Activated CD4-positive, alpha-beta T cell treated with anti-CD3 and anti-CD28 coated beads for 48 hours (primary cell): ENCODE measurements around the gene PRMT9.

Source experiments
- DNase-seq: peaks from one replicate; pipeline ENCODE4 v3.0.0-alpha.2; 2020

The PRMT9 gene

GRCh38 chr4:147617841-147618691 is 65.9 kb downstream of the PRMT9 start:
- no peak for DNase-seq

DNA sequence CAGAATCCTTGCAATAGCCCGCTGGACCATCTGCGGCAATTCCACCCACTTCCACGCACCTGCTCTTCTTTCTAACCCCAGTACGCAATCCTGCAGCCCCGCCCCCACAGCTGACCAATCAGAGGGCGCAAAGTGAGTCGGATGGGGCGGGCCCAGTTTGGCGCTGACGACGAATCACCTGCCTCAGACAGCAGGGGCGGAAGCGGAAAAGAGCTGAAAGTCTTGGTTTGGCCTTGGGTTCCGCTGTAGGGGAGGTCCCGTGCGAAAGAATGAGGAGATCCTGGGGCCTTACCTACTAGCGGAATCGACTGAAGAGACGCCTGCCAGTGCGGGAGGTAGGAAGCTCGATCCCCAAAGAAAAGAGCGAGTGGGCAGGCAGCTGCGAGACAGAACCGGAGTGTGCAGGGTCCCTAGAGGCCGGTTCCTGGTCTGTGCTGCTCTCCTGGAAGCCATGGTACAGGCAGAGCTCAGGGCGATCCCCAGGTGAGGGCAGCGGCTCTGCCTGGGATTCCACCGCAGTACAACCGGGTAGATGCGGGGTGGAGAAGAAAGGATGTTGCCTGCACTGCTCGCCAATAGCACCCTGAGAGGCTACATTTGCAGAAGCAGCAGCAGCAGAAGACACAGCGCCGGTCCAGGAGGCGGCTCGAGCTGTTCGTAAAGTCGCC is 66.7 kb downstream of the PRMT9 start, which contains the start of gene TMEM184C:
Gene TMEM184C (plus strand): TSS at position 225 of the 668 bp plus-strand sequence. CDS start 560 bp downstream, outside the sequence.
- peak; percentile 99 for DNase-seq

DNA sequence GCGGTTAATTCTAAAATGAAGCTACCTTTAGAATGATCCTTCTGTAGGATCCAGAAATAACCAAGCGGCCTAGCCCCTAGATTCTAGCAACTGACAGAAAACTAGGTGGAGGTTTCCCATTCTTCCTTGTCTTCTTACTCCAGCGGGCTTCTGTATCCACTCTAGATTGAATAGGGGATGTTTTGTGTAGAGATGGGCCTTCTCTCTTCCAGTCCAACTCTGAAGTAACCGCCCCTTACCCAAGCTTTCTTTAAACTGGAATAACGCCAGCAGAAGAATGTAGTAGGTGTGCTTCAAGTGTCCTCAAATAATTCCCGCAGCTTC is 67.2 kb downstream of the PRMT9 start:
- DNase-seq, result no peak

GRCh38 chr4:147610686-147611085 is 73.3 kb downstream of the PRMT9 start:
- DNase-seq, result no peak

DNA sequence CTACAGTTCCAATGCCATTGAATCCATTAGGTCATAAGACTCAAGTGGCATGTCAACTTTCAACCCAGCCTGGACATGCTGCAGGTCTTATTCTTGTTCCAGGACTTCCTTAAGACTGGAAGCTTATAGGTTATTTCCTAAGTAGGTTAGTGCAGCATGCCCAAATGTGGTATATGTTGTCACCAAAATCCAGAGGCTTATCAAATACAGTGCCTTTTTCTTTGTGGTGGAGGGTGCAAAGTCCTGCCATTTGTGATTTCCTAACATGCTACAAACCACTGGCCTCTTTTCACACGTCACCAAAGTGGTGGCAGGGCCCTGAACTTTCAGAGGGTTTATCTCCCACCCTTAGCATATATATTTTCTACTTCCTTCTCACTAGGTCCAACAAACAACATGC is 76.5 kb downstream of the PRMT9 start:
- no peak for DNase-seq

GRCh38 chr4:147605499-147605898 is 78.5 kb downstream of the PRMT9 start:
- no peak for DNase-seq

- no peak for DNase-seq
Observed at GRCh38 chr4:147599769-147600168, 84.2 kb downstream of the PRMT9 start.

DNA sequence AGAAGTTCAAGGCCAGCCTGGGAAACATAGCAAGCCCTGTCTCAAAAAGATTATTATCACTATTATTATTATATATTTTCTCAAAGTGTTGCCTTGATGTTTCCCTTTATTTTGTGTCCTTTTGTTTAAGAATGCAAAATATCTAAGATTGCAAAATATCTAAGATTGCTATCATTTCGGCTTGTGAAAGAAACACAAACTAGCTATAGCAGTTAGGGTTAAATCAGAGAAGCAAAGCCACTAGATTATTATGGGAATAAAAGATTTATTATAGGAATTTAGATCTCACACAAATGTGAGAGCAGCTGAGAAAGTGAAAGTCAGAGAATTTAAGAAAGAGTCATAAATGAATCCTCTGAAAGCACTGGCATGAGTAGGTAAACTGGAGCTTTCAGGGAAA is 84.8 kb downstream of the PRMT9 start:
- DNase-seq, result no peak

- DNase-seq, result no peak
Observed at GRCh38 chr4:147597561-147597960, 86.4 kb downstream of the PRMT9 start.

DNA sequence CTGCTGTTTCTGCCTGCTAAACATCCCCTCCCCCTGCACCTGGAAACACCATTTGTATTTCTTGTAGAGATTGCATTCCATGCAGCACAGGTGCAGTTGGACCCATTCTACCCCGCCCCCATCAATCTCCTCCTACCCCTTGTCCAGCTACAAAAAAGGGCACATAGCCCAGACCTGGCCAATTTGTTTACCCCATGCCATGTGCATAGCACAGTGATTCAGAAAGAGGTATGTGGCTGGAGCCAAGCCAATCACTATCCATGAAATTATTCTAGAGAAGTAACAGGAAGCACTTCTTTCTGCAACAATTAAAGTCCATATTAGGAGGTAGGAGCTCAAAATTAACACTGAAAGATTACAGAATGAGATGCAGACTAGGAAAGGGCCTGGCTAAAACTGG is 87.0 kb downstream of the PRMT9 start:
- DNase-seq, result no peak

- DNase-seq, result no peak
Observed at GRCh38 chr4:147596377-147596776, 87.6 kb downstream of the PRMT9 start.

DNA sequence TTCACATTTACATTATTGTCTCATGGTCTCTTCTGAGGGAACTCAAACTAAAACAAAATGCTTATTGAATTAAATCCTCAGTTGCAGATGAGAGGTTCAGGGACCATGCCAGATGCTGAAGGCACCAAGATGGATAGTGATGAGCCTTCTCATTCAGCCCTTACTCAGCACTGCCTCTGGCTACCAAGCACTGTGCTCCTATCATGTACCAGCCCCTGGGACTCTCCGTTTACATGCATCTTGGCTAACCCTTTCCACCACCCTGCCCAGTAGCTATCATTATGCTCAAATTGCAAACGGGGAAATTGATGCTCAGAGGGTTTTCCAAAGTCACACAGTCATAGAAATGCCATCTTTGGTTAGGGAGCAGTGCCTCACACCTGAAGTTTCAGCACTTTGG is 89.4 kb downstream of the PRMT9 start:
- no peak for DNase-seq

DNA sequence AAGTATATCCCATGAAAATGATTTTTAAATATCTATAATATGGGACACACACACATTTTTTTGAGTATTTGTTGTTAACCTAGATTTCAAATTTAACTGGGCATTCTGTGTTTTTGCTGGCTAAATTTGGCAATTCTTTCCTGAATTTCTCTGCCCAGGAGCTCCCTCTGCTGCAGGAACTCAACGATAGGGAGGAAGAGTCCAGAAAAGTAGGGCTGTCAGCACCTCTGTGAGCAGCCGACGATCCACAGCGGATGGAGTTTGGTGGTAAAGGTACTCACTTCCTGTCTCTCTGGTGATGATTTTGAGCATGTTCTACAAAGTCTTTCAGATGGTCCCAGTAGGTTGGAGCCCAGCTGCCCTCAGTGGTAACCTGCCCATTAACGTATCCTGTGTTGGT is 89.9 kb downstream of the PRMT9 start:
- no peak for DNase-seq

- no peak for DNase-seq
Observed at GRCh38 chr4:147591106-147591505, 92.9 kb downstream of the PRMT9 start.

DNA sequence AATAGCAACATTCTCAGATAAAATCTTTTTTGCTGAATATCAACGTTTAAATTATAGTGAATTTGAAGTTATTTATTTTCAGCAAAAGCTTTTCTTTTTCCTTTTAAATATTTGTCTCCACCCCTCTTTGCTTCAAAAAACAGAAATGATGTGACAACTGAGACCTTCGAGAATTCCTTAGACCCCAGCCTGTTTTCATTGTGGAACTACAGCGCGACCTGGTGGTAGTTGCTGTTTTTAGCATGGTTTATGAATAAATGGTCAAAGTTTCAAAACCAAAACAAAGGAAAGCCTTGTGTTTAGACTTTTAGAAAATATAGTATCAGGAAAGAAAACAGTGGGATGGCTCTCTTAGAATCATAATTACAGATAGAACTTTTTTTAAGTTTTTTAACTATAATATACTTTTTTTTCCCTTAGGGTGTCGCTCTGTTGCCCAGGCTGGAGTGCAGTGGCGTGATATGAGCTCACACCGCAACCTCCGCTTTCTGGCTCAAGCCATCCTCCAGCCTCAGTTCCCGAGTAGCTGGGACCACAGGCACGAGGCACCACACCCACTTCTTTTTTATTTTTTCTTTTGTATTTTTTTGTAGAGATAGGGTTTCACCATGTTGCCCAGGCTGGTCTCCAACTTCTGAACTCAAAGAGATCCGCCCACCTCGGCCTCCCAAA is 93.6 kb downstream of the PRMT9 start:
- DNase-seq, result peak; percentile 62

- DNase-seq, result no peak
Observed at GRCh38 chr4:147589586-147589985, 94.4 kb downstream of the PRMT9 start.
